Neutrophil (primary cell): Measurements from ENCODE around the gene FOXD1.
A peak's percentile ranks its signal among the peaks of the same experiment; 100 is the strongest.

Source experiments
- H3K27ac ChIP-seq: fragments of 200-600 bp; sonication (generic); 2 replicates; pipeline ENCODE4 v1.5.1; 2016; ENCODE audit warnings: mild to moderate bottlenecking, moderate library complexity
- H3K27me3 ChIP-seq: fragments of 200-600 bp; sonication (generic); 2 replicates; pipeline ENCODE4 v1.6.0; 2016; ENCODE audit warnings: mild to moderate bottlenecking
- H3K36me3 ChIP-seq: fragments of 200-600 bp; sonication (generic); 2 replicates; pipeline ENCODE4 v1.5.1; 2017
- H3K4me1 ChIP-seq, 2 experiments: fragments of 200-600 bp in 1 of 2; sonication (generic) in 1 of 2; 1 replicate in 1 of 2; 2 replicates in 1 of 2; pipeline versions ENCODE4 v1.5.1 to v1.6.1; 2013 to 2016; ENCODE audit warnings: low read depth in 1 of 2, low read length in 1 of 2, mild to moderate bottlenecking in 1 of 2, moderate library complexity in 1 of 2; ENCODE audit not compliant: control insufficient read depth in 1 of 2, insufficient read depth in 1 of 2
- H3K4me3 ChIP-seq, 2 experiments: fragments of 200-600 bp in 1 of 2; sonication (generic) in 1 of 2; 1 replicate in 1 of 2; 2 replicates in 1 of 2; pipeline ENCODE4 v1.5.1; 2013 to 2016; ENCODE audit warnings: low read depth in 1 of 2, low read length in 1 of 2, mild to moderate bottlenecking in 1 of 2, moderate library complexity in 1 of 2
- H3K9me3 ChIP-seq: fragments of 200-600 bp; sonication (generic); 2 replicates; pipeline ENCODE4 v1.5.1; 2016
- CTCF ChIP-seq: fragments of 200-600 bp; sonication (generic); IDR thresholded peaks from 2 replicates; pipeline ENCODE4 v1.5.1; 2016; ENCODE audit warnings: antibody characterized with exemption

FOXD1 gene

GRCh38 chr5:73448463-73449136, at the start of gene FOXD1:
Gene FOXD1, minus strand, starts transcription at chr5:73448777. Its CDS starts 415 bp downstream, at chr5:73448362.
- Histone ChIP-seq H3K4me3 (peak within 1 kb of the TSS; percentile 43 to 51), H3K36me3 (no peaks in the 10 kb centered on the region), H3K27ac (no peak within 1 kb of the TSS), H3K27me3 (peaks cover 97% of the 10 kb centered on the region), H3K4me1 (peaks cover 6 to 34% of the 10 kb centered on the region in 2 experiments), H3K9me3 (no peaks in the 10 kb centered on the region)
- TF ChIP-seq CTCF: no peak

GRCh38 chr5:73497497-73498056, 49.0 kb upstream of the FOXD1 start:
- TF ChIP-seq CTCF: no peak
- H3K27me3 ChIP-seq: peaks cover 38% of the 10 kb centered on the region
- no peaks in the 10 kb centered on the region for H3K9me3 ChIP-seq

DNA sequence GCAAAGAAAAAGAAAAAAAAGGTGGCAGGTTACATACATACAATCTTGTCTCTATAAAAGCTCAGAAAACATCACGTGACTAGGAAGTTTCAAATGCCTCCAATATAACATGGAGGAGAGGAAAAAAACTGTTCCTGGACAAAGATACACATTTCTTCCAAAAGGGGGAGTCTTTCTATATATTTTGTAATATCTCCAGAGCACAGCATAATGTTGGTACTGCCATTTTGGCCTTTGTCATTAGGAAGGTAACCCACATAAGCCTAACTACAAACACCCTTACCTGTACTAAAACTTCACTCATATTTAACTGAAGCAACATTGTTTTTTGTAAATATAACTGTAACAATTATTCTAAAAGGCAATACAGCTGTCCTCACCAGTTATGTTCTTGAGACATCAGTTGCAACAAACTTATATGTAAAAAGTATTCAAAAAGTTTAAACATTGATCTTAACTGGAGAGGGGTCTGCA, 48.4 kb upstream of the FOXD1 start:
- Histone ChIP-seq H3K4me1 (peaks cover 16 to 17% of the 10 kb centered on the region in 2 experiments), H3K9me3 (no peaks in the 10 kb centered on the region), H3K27me3 (peaks cover 43% of the 10 kb centered on the region), H3K27ac (no peak overlapping the region), H3K4me3 (no peak overlapping the region), H3K36me3 (peaks cover under 1% of the 10 kb centered on the region)
- no peak for TF ChIP-seq CTCF

More at GRCh38 chr5:73497497-73498056, 49.0 kb upstream of the FOXD1 start:
- Histone ChIP-seq H3K4me3 (peak overlapping the region; percentile 65 to 80), H3K4me1 (peaks cover 16 to 17% of the 10 kb centered on the region in 2 experiments), H3K27ac (peak overlapping the region; percentile 83), H3K36me3 (peaks cover 6% of the 10 kb centered on the region)

GRCh38 chr5:73495772-73496335, 47.3 kb upstream of the FOXD1 start:
- no peak overlapping the region for H3K27ac ChIP-seq
- peaks cover 16 to 17% of the 10 kb centered on the region in 2 experiments for H3K4me1 ChIP-seq
- H3K36me3 ChIP-seq: no peaks in the 10 kb centered on the region
- H3K4me3 ChIP-seq: no peak overlapping the region
- peaks cover 46% of the 10 kb centered on the region for H3K27me3 ChIP-seq
- TF ChIP-seq CTCF: no peak
- H3K9me3 ChIP-seq: no peaks in the 10 kb centered on the region

DNA sequence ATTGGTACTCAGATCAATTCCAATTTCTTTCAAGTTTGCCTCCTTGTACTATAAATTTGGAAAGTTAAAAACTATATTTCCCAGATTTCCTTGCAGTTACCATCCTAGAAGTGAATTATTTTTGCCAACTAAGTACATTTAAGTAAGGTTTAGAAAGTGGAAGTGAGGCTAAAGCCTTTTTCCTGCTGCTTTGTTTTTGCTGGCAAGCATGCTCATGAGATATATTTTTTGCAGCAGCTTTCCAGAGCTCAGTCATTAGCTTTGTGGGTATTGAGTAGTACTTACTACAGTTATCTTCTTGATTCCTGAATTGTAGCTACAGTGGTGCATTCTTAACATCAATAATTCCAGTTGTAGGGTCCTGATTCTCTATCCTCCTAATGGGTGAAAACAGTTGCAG, 46.1 kb upstream of the FOXD1 start:
- Histone ChIP-seq H3K4me1 (peaks cover 16 to 17% of the 10 kb centered on the region in 2 experiments), H3K36me3 (no peaks in the 10 kb centered on the region), H3K9me3 (no peaks in the 10 kb centered on the region), H3K27ac (no peak overlapping the region), H3K27me3 (peaks cover 50% of the 10 kb centered on the region), H3K4me3 (no peak overlapping the region)
- no peak for TF ChIP-seq CTCF
